Hepatocyte (in vitro differentiated cells): ENCODE results near the gene SLC8A1. TPM values are rescaled to one million over a fixed set of nuclear protein-coding genes. Genes with fewer than 3 reads are reported as not detected.

Source experiments
- DNase-seq: peaks from one replicate; pipeline ENCODE4 v3.0.0-alpha.2; 2016; ENCODE audit warnings: low spot score
- H2AFZ ChIP-seq: fragments of 200-600 bp; sonication (generic); 2 replicates; pipeline ENCODE4 v1.6.0; 2016; ENCODE audit warnings: antibody characterized with exemption, mild to moderate bottlenecking
- H3K27ac ChIP-seq: fragments of 200-600 bp; sonication (generic); 2 replicates; pipeline ENCODE4 v1.5.1; 2016; ENCODE audit warnings: mild to moderate bottlenecking
- H3K27me3 ChIP-seq: fragments of 200-600 bp; sonication (generic); 2 replicates; pipeline ENCODE4 v1.6.1; 2016
- H3K36me3 ChIP-seq: fragments of 200-600 bp; sonication (generic); replicated peaks from 2 replicates; pipeline ENCODE4 v1.5.1; 2016; ENCODE audit warnings: low read depth; ENCODE audit not compliant: insufficient read depth
- H3K4me1 ChIP-seq: fragments of 200-600 bp; sonication (generic); 2 replicates; pipeline ENCODE4 v1.5.1; 2016; ENCODE audit warnings: mild to moderate bottlenecking, moderate library complexity; ENCODE audit not compliant: insufficient read depth
- H3K4me2 ChIP-seq: fragments of 200-600 bp; sonication (generic); 2 replicates; pipeline ENCODE4 v1.6.0; 2016
- H3K4me3 ChIP-seq: fragments of 200-600 bp; sonication (generic); 2 replicates; pipeline ENCODE4 v1.5.1; 2016; ENCODE audit warnings: mild to moderate bottlenecking
- H3K79me2 ChIP-seq: fragments of 200-600 bp; sonication (generic); 2 replicates; pipeline ENCODE4 v1.6.0; 2017; ENCODE audit warnings: mild to moderate bottlenecking
- H3K9me2 ChIP-seq: fragments of 200-600 bp; sonication (generic); replicated peaks from 2 replicates; pipeline ENCODE4 v1.6.0; 2017; ENCODE audit warnings: mild to moderate bottlenecking; ENCODE audit not compliant: insufficient read depth
- H3K9me3 ChIP-seq: fragments of 200-600 bp; sonication (generic); 2 replicates; pipeline ENCODE4 v1.5.1; 2016; ENCODE audit warnings: low read depth, mild to moderate bottlenecking
- H4K20me1 ChIP-seq: fragments of 200-600 bp; sonication (generic); 2 replicates; pipeline ENCODE4 v1.6.0; 2016; ENCODE audit warnings: mild to moderate bottlenecking; ENCODE audit not compliant: insufficient read depth, poor library complexity, severe bottlenecking
- EZH2 ChIP-seq: fragments of 200-600 bp; sonication (generic); IDR thresholded peaks from 2 replicates; pipeline ENCODE4 v1.6.1; 2016; ENCODE audit warnings: antibody characterized with exemption, mild to moderate bottlenecking, borderline replicate concordance
- EZH2phosphoT487 ChIP-seq: fragments of 200-600 bp; sonication (generic); IDR thresholded peaks from one replicate; pipeline ENCODE4 v1.6.1; 2018; ENCODE audit warnings: antibody characterized with exemption, mild to moderate bottlenecking, low read depth, moderate library complexity; ENCODE audit not compliant: unreplicated experiment, severe bottlenecking
- WGBS: methylation state at CpG from one replicate; pipeline ENCODE4 v1.1.6; 2016; ENCODE audit warnings: low lambda C conversion rate; ENCODE audit errors: missing lambda C conversion rate; 5-methylcytosine and 5-hydroxymethylcytosine counted together
- polyA plus RNA-seq: library from polyadenylated mRNA; unstranded; fragments of >200 nt; fragmentation: Nextera tagmentation; extraction: Ambion mirVana; gene quantifications from 2 replicates; pipeline ENCODE4 v1.2.1, GENCODE V29; 2016
- total RNA-seq: library from RNA; depleted of rRNA; stranded (reverse); fragments of >200 nt; gene quantifications from 2 replicates; pipeline ENCODE4 v1.2.3, GENCODE V29; 2014
- TF ChIP-seq, protein P1 (sequence below): fragments of 200-600 bp; sonication (generic); IDR thresholded peaks from 2 replicates; pipeline ENCODE4 v1.5.1; 2016; ENCODE audit warnings: antibody characterized with exemption, mild to moderate bottlenecking; ENCODE audit not compliant: poor library complexity

Gene SLC8A1
- total and polyA plus RNA-seq, 2 experiments from 2014 or later = 2.2 to 8.9 TPM

DNA sequence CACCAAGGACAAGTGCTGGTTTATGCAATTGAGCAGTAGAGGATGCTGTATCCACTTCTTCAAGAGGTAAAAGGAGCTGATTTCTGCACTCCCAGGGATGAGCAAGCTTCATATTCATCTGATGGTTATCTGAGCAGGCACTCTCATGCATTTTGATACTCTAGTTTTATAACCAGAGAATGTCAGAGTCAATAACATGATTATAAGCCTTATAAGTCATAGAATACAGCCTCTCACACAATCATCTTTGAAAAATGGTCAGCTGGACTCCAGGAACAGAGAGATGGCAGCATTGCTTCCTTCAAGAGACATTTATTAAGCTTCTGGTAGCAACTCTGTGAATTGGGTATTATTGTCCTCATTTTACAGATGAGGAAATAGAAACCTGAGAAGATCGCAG is 167.1 kb downstream of the SLC8A1 start:
- H3K9me2 ChIP-seq = no peaks in the 10 kb centered on the region
- H3K9me3 ChIP-seq = no peaks in the 10 kb centered on the region
- WGBS = 71% methylated on average over 1 of the region's 1 CpG
- H3K4me2 ChIP-seq = no peak overlapping the region
- TF ChIP-seq, protein P1, sequence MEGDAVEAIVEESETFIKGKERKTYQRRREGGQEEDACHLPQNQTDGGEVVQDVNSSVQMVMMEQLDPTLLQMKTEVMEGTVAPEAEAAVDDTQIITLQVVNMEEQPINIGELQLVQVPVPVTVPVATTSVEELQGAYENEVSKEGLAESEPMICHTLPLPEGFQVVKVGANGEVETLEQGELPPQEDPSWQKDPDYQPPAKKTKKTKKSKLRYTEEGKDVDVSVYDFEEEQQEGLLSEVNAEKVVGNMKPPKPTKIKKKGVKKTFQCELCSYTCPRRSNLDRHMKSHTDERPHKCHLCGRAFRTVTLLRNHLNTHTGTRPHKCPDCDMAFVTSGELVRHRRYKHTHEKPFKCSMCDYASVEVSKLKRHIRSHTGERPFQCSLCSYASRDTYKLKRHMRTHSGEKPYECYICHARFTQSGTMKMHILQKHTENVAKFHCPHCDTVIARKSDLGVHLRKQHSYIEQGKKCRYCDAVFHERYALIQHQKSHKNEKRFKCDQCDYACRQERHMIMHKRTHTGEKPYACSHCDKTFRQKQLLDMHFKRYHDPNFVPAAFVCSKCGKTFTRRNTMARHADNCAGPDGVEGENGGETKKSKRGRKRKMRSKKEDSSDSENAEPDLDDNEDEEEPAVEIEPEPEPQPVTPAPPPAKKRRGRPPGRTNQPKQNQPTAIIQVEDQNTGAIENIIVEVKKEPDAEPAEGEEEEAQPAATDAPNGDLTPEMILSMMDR = no peak
- TF ChIP-seq EZH2 (no peak), EZH2phosphoT487 (no peak)
- no peak overlapping the region for H2AFZ ChIP-seq
- H3K79me2 ChIP-seq = no peaks in the 10 kb centered on the region
- no peaks in the 10 kb centered on the region for H4K20me1 ChIP-seq
- no peak overlapping the region for H3K27ac ChIP-seq
- no peaks in the 10 kb centered on the region for H3K36me3 ChIP-seq
- no peak for DNase-seq
- no peak overlapping the region for H3K4me3 ChIP-seq
- no peaks in the 10 kb centered on the region for H3K27me3 ChIP-seq
- peaks cover 3% of the 10 kb centered on the region for H3K4me1 ChIP-seq

DNA sequence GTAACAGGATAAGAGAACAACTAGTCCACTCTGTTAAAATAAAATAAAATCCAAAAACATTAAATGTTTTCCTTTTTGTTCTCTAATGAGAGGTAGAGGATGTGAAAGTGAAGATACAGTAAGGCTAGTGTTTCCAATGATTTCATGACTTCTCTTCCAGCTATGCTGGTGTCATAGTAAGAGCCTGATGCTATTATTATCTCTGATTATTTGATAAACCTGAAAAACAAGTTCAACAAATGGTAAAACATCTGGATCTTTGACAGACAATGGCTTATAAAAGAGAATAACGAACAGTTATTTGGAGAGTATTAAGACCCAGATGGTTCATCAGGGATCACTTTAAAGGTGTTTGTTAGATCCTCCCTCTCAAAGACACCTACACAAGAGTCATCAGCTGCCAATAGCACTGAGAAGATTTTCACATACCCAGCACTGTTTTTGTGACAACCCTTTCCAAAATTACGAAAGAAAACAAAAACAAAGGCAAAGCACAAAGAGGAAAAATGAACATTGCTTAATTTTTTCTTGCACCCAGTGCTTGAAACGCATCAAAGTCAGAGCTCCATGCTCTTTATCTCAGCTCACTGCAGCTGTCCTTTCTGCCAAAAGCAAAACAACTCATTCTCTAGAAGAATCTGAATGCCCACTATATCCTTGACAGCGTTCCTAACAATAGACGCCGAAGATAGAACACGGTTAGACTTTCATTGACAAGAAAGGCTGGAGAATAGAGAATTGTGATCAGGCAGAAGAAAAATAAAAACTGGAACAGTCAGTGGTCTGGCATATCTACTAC is 168.6 kb downstream of the SLC8A1 start:
- Histone ChIP-seq H3K36me3 (no peaks in the 10 kb centered on the region), H3K9me3 (no peaks in the 10 kb centered on the region), H3K79me2 (no peaks in the 10 kb centered on the region), H3K27ac (no peak overlapping the region), H4K20me1 (no peaks in the 10 kb centered on the region), H3K4me2 (no peak overlapping the region), H3K9me2 (no peaks in the 10 kb centered on the region), H3K4me3 (no peak overlapping the region), H3K27me3 (no peaks in the 10 kb centered on the region), H3K4me1 (peaks cover 3% of the 10 kb centered on the region), H2AFZ (no peak overlapping the region)
- 80% methylated on average over 7 of the region's 7 CpGs for WGBS
- no peak for TF ChIP-seq EZH2phosphoT487
- TF ChIP-seq, protein P1 = no peak
- TF ChIP-seq EZH2 = no peak
- no peak for DNase-seq

DNA sequence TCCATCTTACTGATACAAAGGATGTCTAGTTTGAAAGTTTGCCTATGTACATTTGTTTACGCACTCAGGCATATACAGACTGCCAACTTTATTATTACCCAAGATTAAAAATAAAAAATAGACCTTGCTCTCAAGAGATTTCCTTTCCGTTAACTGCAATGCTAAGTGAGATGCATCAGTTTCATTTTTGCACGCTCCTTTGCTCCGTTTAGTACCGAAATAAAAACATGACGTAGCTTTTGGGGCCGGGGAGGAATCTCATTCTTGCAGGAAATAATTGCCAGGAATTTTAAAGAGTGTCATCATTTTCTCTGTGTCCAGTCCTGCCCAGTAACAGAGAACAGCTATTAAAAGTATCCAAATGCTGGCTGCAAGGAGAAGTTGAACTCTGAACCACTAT is 169.5 kb downstream of the SLC8A1 start:
- Histone ChIP-seq H3K79me2 (no peaks in the 10 kb centered on the region), H3K4me1 (peaks cover 3% of the 10 kb centered on the region), H3K9me2 (no peaks in the 10 kb centered on the region), H2AFZ (no peak overlapping the region), H3K4me3 (no peak overlapping the region), H4K20me1 (no peaks in the 10 kb centered on the region), H3K4me2 (no peak overlapping the region), H3K27ac (no peak overlapping the region), H3K36me3 (no peaks in the 10 kb centered on the region), H3K9me3 (no peaks in the 10 kb centered on the region), H3K27me3 (no peaks in the 10 kb centered on the region)
- no peak for DNase-seq
- 84% methylated on average over 7 of the region's 7 CpGs for WGBS
- TF ChIP-seq, protein P1 = no peak
- TF ChIP-seq EZH2phosphoT487 (no peak), EZH2 (no peak)
